ENCODE results near the gene LIX1L. TPM values are rescaled to one million over a fixed set of nuclear protein-coding genes. Genes with fewer than 3 reads are reported as not detected.

LIX1L gene
- total and polyA plus RNA-seq, 2 of the 13 experiments (the other 11 are each of a cell fraction or from before 2014, with no cell fraction given): 8.1 to 24.9 TPM

GRCh38 chr1:145957443-145958319, at the start of gene LIX1L (continued):
- no peak for TF ChIP-seq ZNF446 (CRISPR knock-in tag; IDR thresholded peaks at IDR 0.05)
- TF ChIP-seq CSRNP1 (CRISPR knock-in tag; IDR thresholded peaks at IDR 0.05): peak; percentile 51; the same call in 1 of the 2 replicates
- TF ChIP-seq ZBTB8A (CRISPR knock-in tag; IDR thresholded peaks at IDR 0.05; ENCODE audit: borderline replicate concordance, low read depth): no peak
- peak; percentile 34; the same call in 1 of the 2 replicates for TF ChIP-seq ZNF788 (CRISPR knock-in tag; IDR thresholded peaks at IDR 0.05; ENCODE audit: borderline replicate concordance)
- no peak for TF ChIP-seq CEBPZ (IDR thresholded peaks at IDR 0.05; ENCODE audit: low read length)
- no peak for TF ChIP-seq PAF1 (CRISPR knock-in tag; IDR thresholded peaks at IDR 0.05)
- TF ChIP-seq ZNF549 (CRISPR knock-in tag; IDR thresholded peaks at IDR 0.05): no peak
- no peak for TF ChIP-seq ZZZ3 (CRISPR knock-in tag; IDR thresholded peaks at IDR 0.05; ENCODE audit: borderline replicate concordance)
- 0 out of 2 replicates have a peak, but pooled peaks have one; percentile 50 for TF ChIP-seq ZBTB7B (CRISPR knock-in tag; IDR thresholded peaks at IDR 0.05)
- TF ChIP-seq TCF12 (IDR thresholded peaks at IDR 0.05): no peak
- no peak for TF ChIP-seq TCF12 (CRISPR knock-in tag; IDR thresholded peaks at IDR 0.05)
- TF ChIP-seq ATF2 (CRISPR knock-in tag; IDR thresholded peaks at IDR 0.05): no peak
- TF ChIP-seq PHF21A (CRISPR knock-in tag; IDR thresholded peaks at IDR 0.05): peak; percentile 53; the same call in 1 of the 2 replicates
- peak; percentile 81 for TF ChIP-seq NFYC (CRISPR knock-in tag; IDR thresholded peaks at IDR 0.05)
- 0 out of 2 replicates have a peak, but pooled peaks have one; percentile 49 for TF ChIP-seq ZNF205 (CRISPR knock-in tag; IDR thresholded peaks at IDR 0.05)
- TF ChIP-seq TOPORS (CRISPR knock-in tag; IDR thresholded peaks at IDR 0.05): 0 out of 2 replicates have a peak, but pooled peaks have one; percentile 36
- TF ChIP-seq ZNF737 (CRISPR knock-in tag; IDR thresholded peaks at IDR 0.05; ENCODE audit: borderline replicate concordance): no peak
- TF ChIP-seq KDM5B (CRISPR knock-in tag; IDR thresholded peaks at IDR 0.05; ENCODE audit: borderline replicate concordance): peak; percentile 84
- TF ChIP-seq ZNF768 (CRISPR knock-in tag; IDR thresholded peaks at IDR 0.05): no peak
- no peak for TF ChIP-seq GTF2F1 (IDR thresholded peaks at IDR 0.05; ENCODE audit: low read length)
- TF ChIP-seq, protein P1, sequence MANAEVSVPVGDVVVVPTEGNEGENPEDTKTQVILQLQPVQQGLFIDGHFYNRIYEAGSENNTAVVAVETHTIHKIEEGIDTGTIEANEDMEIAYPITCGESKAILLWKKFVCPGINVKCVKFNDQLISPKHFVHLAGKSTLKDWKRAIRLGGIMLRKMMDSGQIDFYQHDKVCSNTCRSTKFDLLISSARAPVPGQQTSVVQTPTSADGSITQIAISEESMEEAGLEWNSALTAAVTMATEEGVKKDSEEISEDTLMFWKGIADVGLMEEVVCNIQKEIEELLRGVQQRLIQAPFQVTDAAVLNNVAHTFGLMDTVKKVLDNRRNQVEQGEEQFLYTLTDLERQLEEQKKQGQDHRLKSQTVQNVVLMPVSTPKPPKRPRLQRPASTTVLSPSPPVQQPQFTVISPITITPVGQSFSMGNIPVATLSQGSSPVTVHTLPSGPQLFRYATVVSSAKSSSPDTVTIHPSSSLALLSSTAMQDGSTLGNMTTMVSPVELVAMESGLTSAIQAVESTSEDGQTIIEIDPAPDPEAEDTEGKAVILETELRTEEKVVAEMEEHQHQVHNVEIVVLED (CRISPR knock-in tag; IDR thresholded peaks at IDR 0.05; ENCODE audit: borderline replicate concordance): no peak; the same call in 1 of the 2 replicates
- TF ChIP-seq ZNF337 (CRISPR knock-in tag; IDR thresholded peaks at IDR 0.05; ENCODE audit: borderline replicate concordance, low read depth): no peak

All from HepG2 (cell line).